ENCODE data around the gene USP32.

The USP32 gene

DNA sequence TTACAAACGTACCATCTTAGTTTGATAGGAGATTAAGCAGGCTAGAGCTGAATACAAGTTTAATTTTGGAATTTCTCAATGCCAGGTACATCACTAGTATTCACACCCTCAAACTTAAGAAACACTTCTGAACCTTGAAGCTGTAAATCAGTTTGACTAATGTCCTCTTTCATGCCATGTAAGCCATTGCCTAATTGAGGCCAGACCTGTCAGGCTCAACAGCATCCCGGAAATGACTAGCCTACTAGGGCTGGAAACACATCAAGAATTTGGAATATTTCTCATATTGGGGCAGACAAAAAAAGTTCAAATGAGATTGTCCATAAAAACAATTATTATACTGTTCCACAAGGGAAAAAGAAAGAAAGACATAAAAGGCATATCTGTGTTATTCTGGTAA lies 1.7 kb downstream of the USP32 start:
- ATAC-seq, result no peak
- no peak for TF ChIP-seq ESRRG (CRISPR knock-in tag; IDR thresholded peaks at IDR 0.05)
- peak; percentile 64; the same call in 1 of the 2 replicates for TF ChIP-seq ISL1 (CRISPR knock-in tag; IDR thresholded peaks at IDR 0.05)

GRCh38 chr17:60388742-60389141 lies 3.2 kb downstream of the USP32 start:
- ATAC-seq, result no peak
- TF ChIP-seq POU6F1 (CRISPR knock-in tag; IDR thresholded peaks at IDR 0.05; ENCODE audit: borderline replicate concordance, low read depth) (no peak), CSDC2 (CRISPR knock-in tag; IDR thresholded peaks at IDR 0.05) (no peak), ZNF8 (CRISPR knock-in tag; IDR thresholded peaks at IDR 0.05) (no peak), PPARA (CRISPR knock-in tag; IDR thresholded peaks at IDR 0.05; ENCODE audit: borderline replicate concordance) (no peak)
- TF ChIP-seq, protein P1, sequence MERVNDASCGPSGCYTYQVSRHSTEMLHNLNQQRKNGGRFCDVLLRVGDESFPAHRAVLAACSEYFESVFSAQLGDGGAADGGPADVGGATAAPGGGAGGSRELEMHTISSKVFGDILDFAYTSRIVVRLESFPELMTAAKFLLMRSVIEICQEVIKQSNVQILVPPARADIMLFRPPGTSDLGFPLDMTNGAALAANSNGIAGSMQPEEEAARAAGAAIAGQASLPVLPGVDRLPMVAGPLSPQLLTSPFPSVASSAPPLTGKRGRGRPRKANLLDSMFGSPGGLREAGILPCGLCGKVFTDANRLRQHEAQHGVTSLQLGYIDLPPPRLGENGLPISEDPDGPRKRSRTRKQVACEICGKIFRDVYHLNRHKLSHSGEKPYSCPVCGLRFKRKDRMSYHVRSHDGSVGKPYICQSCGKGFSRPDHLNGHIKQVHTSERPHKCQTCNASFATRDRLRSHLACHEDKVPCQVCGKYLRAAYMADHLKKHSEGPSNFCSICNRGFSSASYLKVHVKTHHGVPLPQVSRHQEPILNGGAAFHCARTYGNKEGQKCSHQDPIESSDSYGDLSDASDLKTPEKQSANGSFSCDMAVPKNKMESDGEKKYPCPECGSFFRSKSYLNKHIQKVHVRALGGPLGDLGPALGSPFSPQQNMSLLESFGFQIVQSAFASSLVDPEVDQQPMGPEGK (CRISPR knock-in tag; IDR thresholded peaks at IDR 0.05; ENCODE audit: borderline replicate concordance), result no peak

- TF ChIP-seq ARNTL (CRISPR knock-in tag; IDR thresholded peaks at IDR 0.05; ENCODE audit: borderline replicate concordance, low read depth) (no peak), TCF4 (CRISPR knock-in tag; IDR thresholded peaks at IDR 0.05; ENCODE audit: borderline replicate concordance) (no peak), ZFP3 (CRISPR knock-in tag; IDR thresholded peaks at IDR 0.05) (no peak), GLIS3 (CRISPR knock-in tag; IDR thresholded peaks at IDR 0.05) (no peak), POU6F1 (CRISPR knock-in tag; IDR thresholded peaks at IDR 0.05; ENCODE audit: borderline replicate concordance, low read depth) (no peak), TOX (CRISPR knock-in tag; IDR thresholded peaks at IDR 0.05; ENCODE audit: borderline replicate concordance) (no peak), ZC3H10 (CRISPR knock-in tag; IDR thresholded peaks at IDR 0.05) (no peak), TSHZ2 (CRISPR knock-in tag; IDR thresholded peaks at IDR 0.05) (no peak), ZFP30 (CRISPR knock-in tag; IDR thresholded peaks at IDR 0.05) (no peak), ZNF70 (CRISPR knock-in tag; IDR thresholded peaks at IDR 0.05) (no peak), ESRRG (CRISPR knock-in tag; IDR thresholded peaks at IDR 0.05) (no peak), ISL1 (CRISPR knock-in tag; IDR thresholded peaks at IDR 0.05) (no peak)
- TF ChIP-seq, protein P1 (CRISPR knock-in tag; IDR thresholded peaks at IDR 0.05; ENCODE audit: borderline replicate concordance), result no peak
- ATAC-seq, result no peak
Measured at GRCh38 chr17:60387666-60388065, 4.3 kb downstream of the USP32 start.

- no peak; the same call in 2 of the 3 replicates for ATAC-seq
- TF ChIP-seq ARNTL (CRISPR knock-in tag; IDR thresholded peaks at IDR 0.05; ENCODE audit: borderline replicate concordance, low read depth) (no peak), ISL1 (CRISPR knock-in tag; IDR thresholded peaks at IDR 0.05) (no peak), GLIS3 (CRISPR knock-in tag; IDR thresholded peaks at IDR 0.05) (no peak), CSDC2 (CRISPR knock-in tag; IDR thresholded peaks at IDR 0.05) (no peak), BACH2 (CRISPR knock-in tag; IDR thresholded peaks at IDR 0.05; ENCODE audit: borderline replicate concordance) (no peak), POU6F1 (CRISPR knock-in tag; IDR thresholded peaks at IDR 0.05; ENCODE audit: borderline replicate concordance, low read depth) (no peak), ESRRG (CRISPR knock-in tag; IDR thresholded peaks at IDR 0.05) (no peak), ZFP30 (CRISPR knock-in tag; IDR thresholded peaks at IDR 0.05) (no peak), RARB (CRISPR knock-in tag; IDR thresholded peaks at IDR 0.05) (no peak), OSR1 (CRISPR knock-in tag; IDR thresholded peaks at IDR 0.05) (no peak)
- TF ChIP-seq, protein P1 (CRISPR knock-in tag; IDR thresholded peaks at IDR 0.05; ENCODE audit: borderline replicate concordance), result no peak
Measured at GRCh38 chr17:60386147-60387058, 5.5 kb downstream of the USP32 start.
